ENCODE measurements around the gene TNKS1BP1.

DNA sequence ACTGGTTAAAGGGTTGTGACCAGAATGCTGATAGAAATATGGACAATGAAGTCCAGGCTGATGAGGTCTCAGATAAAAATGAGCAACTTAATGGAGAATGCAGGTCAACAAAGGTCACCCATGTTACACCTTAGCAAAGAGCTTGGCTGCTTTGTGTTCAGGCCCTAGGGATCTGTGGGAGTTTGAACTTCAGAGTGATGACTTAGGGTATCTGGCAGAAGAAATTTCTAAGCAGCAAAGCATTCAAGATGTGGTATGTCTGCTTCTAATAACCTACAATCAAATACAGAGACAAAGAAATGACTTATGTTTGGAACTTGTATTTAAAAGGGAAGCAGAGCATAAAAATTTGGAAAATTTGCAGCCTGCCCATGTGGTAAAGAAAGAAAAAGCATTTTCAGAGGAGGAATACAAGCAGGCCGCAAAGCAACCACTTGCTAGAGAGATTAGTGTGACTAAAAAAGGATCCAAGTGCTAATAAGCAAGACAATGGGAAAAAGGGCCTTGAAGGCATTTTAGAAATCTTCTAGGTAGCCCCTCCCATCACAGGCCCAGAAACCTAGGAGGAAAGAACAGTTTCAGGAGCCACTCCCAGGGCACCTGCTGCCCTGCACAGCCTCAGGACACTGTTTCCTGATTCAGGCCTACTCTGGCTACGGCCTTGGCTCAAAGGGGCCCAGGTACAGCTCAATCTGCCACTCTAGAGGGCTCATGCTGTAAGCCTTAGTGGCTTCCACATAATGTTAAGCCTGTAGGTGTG is 41.3 kb downstream of the TNKS1BP1 start:
- TF ChIP-seq CTCF (IDR thresholded peaks at IDR 0.05): no peak
- no peak for TF ChIP-seq POLR2AphosphoS5 (IDR thresholded peaks at IDR 0.05; ENCODE audit: low read depth, low read length)
- TF ChIP-seq TCF7L2 (IDR thresholded peaks at IDR 0.05; ENCODE audit: low read depth, low read length): no peak
- TF ChIP-seq SIN3A (IDR thresholded peaks at IDR 0.05; ENCODE audit: borderline replicate concordance, insufficient read depth, low read depth, low read length): no peak
